Mesendoderm (in vitro differentiated cells): ENCODE results near the gene ARMC9. TPM values are rescaled to one million over a fixed set of nuclear protein-coding genes. Genes with fewer than 3 reads are reported as not detected.

ENCODE experiments used
- DNase-seq: peaks from one replicate; pipeline ENCODE4 v3.0.0; 2013
- H2AK5ac ChIP-seq: 2 replicates; pipeline ENCODE4 v1.6.1; 2013; ENCODE audit warnings: low read length, inconsistent platforms
- H2BK120ac ChIP-seq: 2 replicates; pipeline ENCODE4 v1.6.1; 2013; ENCODE audit warnings: low read depth, mild to moderate bottlenecking, low read length, moderate library complexity, mixed read lengths
- H2BK15ac ChIP-seq: replicated peaks from 2 replicates; pipeline ENCODE4 v1.6.1; 2013; ENCODE audit warnings: low read depth, mild to moderate bottlenecking, moderate library complexity
- H2BK5ac ChIP-seq: 2 replicates; pipeline ENCODE4 v1.6.1; 2013; ENCODE audit warnings: low read length, inconsistent platforms
- H3K18ac ChIP-seq: 2 replicates; pipeline ENCODE4 v1.6.1; 2013; ENCODE audit warnings: mild to moderate bottlenecking, low read length, mixed read lengths
- H3K23ac ChIP-seq: one replicate; pipeline ENCODE4 v1.6.1; 2013; ENCODE audit warnings: low read length
- H3K27ac ChIP-seq: 2 replicates; pipeline ENCODE4 v1.5.1; 2013; ENCODE audit warnings: low read depth, mild to moderate bottlenecking, inconsistent platforms, low read length, moderate library complexity
- H3K27me3 ChIP-seq: 2 replicates; pipeline ENCODE4 v1.6.1; 2013; ENCODE audit warnings: low read length, control low read depth, mild to moderate bottlenecking, inconsistent platforms; ENCODE audit not compliant: insufficient read depth, poor library complexity
- H3K36me3 ChIP-seq: 2 replicates; pipeline ENCODE4 v1.6.1; 2013; ENCODE audit warnings: low read length, inconsistent platforms; ENCODE audit not compliant: control insufficient read depth, insufficient read depth
- H3K4ac ChIP-seq: one replicate; pipeline ENCODE4 v1.6.1; 2013; ENCODE audit warnings: low read depth, mild to moderate bottlenecking, low read length, moderate library complexity
- H3K4me1 ChIP-seq: 2 replicates; pipeline ENCODE4 v1.6.1; 2013; ENCODE audit warnings: low read depth, low read length, inconsistent platforms; ENCODE audit not compliant: control insufficient read depth
- H3K4me2 ChIP-seq: 2 replicates; pipeline ENCODE4 v1.6.1; 2013; ENCODE audit warnings: low read length
- H3K4me3 ChIP-seq: 2 replicates; pipeline ENCODE4 v1.5.1; 2013; ENCODE audit warnings: mild to moderate bottlenecking, low read length
- H3K56ac ChIP-seq: one replicate; pipeline ENCODE4 v1.6.1; 2013; ENCODE audit warnings: low read length
- H3K79me1 ChIP-seq: 2 replicates; pipeline ENCODE4 v1.6.1; 2013; ENCODE audit warnings: low read length, inconsistent platforms
- H3K79me2 ChIP-seq: 2 replicates; pipeline ENCODE4 v1.6.1; 2013; ENCODE audit warnings: mild to moderate bottlenecking, low read length; ENCODE audit not compliant: control insufficient read depth, insufficient read depth
- H3K9ac ChIP-seq: 2 replicates; pipeline ENCODE4 v1.6.1; 2013; ENCODE audit warnings: low read length, inconsistent platforms
- H4K5ac ChIP-seq: one replicate; pipeline ENCODE4 v1.6.1; 2013; ENCODE audit warnings: low read length
- H4K8ac ChIP-seq: one replicate; pipeline ENCODE4 v1.6.1; 2013; ENCODE audit warnings: low read depth, mild to moderate bottlenecking, control low read depth, low read length, moderate library complexity
- WGBS: extraction: QIAGEN DNeasy Blood & Tissue Kit; methylation state at CpG from one replicate; pipeline ENCODE4 v1.1.7; 2013; ENCODE audit warnings: low lambda C conversion rate, missing lambda C conversion rate; ENCODE audit not compliant: insufficient coverage; ENCODE audit errors: extremely low coverage; 5-methylcytosine and 5-hydroxymethylcytosine counted together
- polyA plus RNA-seq, 2 experiments: library from polyadenylated mRNA; stranded (reverse); fragments of 200-250 nt; gene quantifications; one replicate each; pipeline ENCODE4 v1.2.3, GENCODE V29; 2013

Gene ARMC9
- 19.5 TPM for polyA plus RNA-seq (2013, experiment 1 of 2)
- 20.4 TPM for polyA plus RNA-seq (2013, experiment 2 of 2)

DNA sequence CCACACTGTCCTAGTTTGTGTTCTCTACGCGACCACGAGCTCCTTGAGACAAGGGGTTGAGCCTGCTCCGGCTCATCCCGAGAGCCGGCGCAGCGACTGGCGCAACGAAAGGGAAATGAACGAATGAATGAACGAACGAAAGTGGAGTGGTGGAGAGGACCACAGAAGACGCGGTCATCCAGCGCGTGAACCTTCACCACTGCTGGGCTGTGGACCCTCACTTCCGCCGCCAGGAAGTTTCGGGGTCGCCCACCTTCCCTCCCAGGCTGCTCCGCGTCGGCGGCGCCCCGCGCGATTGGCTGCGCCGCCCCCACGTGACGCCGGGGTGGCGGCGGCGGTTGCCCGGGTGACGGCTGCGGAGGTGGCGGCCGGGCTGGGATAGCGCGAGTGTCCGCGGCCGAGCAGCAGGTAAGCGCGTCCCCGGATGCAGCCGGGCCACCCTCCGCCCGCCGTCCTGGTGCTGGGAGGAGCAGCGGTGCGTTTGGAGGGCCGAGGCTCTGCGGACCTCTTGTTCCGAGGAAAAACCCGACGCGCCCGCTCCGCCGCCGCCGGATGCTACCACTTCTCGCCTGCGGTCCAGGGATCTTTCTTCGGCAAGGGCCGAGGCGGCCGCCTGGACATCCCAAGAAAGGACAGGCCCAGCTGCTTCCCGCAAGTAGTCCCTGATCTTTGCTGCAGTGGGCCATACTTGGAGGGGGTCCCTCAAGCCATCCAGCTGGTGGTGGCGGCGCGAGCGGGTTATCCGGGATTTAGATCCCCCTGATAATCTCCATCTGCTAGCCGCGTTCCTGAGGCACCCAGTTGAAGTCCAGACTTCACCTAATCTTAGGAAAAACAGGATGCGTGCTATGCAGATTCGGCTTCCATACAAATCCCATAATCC is at the start of gene ARMC9:
ARMC9 (plus strand) TSS at position 341 of the 883 bp plus-strand sequence. CDS start 7,608 bp downstream, outside the sequence.
- no CpG with 5 or more reads among the region's 83 CpGs for WGBS
- H4K8ac ChIP-seq = no peak within 1 kb of the TSS
- DNase-seq = peak; percentile 89

GRCh38 chr2:231152800-231153557 is 45.5 kb upstream of the ARMC9 start:
- H3K27me3 ChIP-seq = no peaks in the 10 kb centered on the region
- no peak for DNase-seq
- no peak overlapping the region for H3K27ac ChIP-seq
- no peak overlapping the region for H3K4me2 ChIP-seq
- H3K4ac ChIP-seq = no peak overlapping the region
- no peaks in the 10 kb centered on the region for H3K79me2 ChIP-seq
- no peaks in the 10 kb centered on the region for H3K79me1 ChIP-seq
- no peak overlapping the region for H4K8ac ChIP-seq
- no peak overlapping the region for H3K4me3 ChIP-seq
- no peak overlapping the region for H3K18ac ChIP-seq
- H2AK5ac ChIP-seq = no peak overlapping the region
- H3K4me1 ChIP-seq = no peaks in the 10 kb centered on the region
- no peak overlapping the region for H4K5ac ChIP-seq
- no peak overlapping the region for H2BK120ac ChIP-seq
- no CpG with 5 or more reads among the region's 8 CpGs for WGBS
- H3K23ac ChIP-seq = no peak overlapping the region
- H2BK5ac ChIP-seq = no peak overlapping the region
- no peak overlapping the region for H3K56ac ChIP-seq
- H3K9ac ChIP-seq = no peak overlapping the region
- H2BK15ac ChIP-seq = no peak overlapping the region
- H3K36me3 ChIP-seq = peaks cover 2% of the 10 kb centered on the region

More for the DNA sequence above, at the start of gene ARMC9:
- Histone ChIP-seq H2BK15ac (no peak within 1 kb of the TSS), H3K4me2 (peak within 1 kb of the TSS; percentile 89), H3K56ac (peak within 1 kb of the TSS; percentile 99), H3K4me1 (peaks cover 6% of the 10 kb centered on the region), H3K9ac (peak within 1 kb of the TSS; percentile 96), H3K27ac (peak within 1 kb of the TSS; percentile 4), H3K79me1 (peaks cover 6% of the 10 kb centered on the region), H2BK120ac (no peak within 1 kb of the TSS), H4K5ac (peak within 1 kb of the TSS; percentile 24), H3K79me2 (peaks cover 3% of the 10 kb centered on the region), H3K23ac (no peak within 1 kb of the TSS), H3K18ac (no peak within 1 kb of the TSS), H2AK5ac (peak within 1 kb of the TSS; percentile 32), H3K36me3 (peaks cover 2% of the 10 kb centered on the region), H3K27me3 (no peaks in the 10 kb centered on the region), H3K4me3 (peak within 1 kb of the TSS; percentile 89), H3K4ac (no peak within 1 kb of the TSS), H2BK5ac (peak within 1 kb of the TSS; percentile 82)

GRCh38 chr2:231159306-231159705 is 39.1 kb upstream of the ARMC9 start:
- H3K4ac ChIP-seq = no peak overlapping the region
- H3K27me3 ChIP-seq = no peaks in the 10 kb centered on the region
- no peak overlapping the region for H2BK15ac ChIP-seq
- H3K9ac ChIP-seq = no peak overlapping the region
- H2BK120ac ChIP-seq = no peak overlapping the region
- H3K18ac ChIP-seq = no peak overlapping the region
- H3K4me3 ChIP-seq = no peak overlapping the region
- no peak overlapping the region for H2BK5ac ChIP-seq
- no peak overlapping the region for H3K23ac ChIP-seq
- peaks cover 2% of the 10 kb centered on the region for H3K36me3 ChIP-seq
- H4K8ac ChIP-seq = no peak overlapping the region
- H3K79me2 ChIP-seq = no peaks in the 10 kb centered on the region
- no peak overlapping the region for H4K5ac ChIP-seq
- H3K79me1 ChIP-seq = no peaks in the 10 kb centered on the region
- H3K4me1 ChIP-seq = no peaks in the 10 kb centered on the region
- H2AK5ac ChIP-seq = no peak overlapping the region
- no peak for DNase-seq
- H3K56ac ChIP-seq = no peak overlapping the region
- no peak overlapping the region for H3K4me2 ChIP-seq
- H3K27ac ChIP-seq = no peak overlapping the region

- Histone ChIP-seq H4K8ac (no peak overlapping the region), H3K4me2 (no peak overlapping the region), H3K36me3 (no peaks in the 10 kb centered on the region), H3K9ac (no peak overlapping the region), H3K79me1 (no peaks in the 10 kb centered on the region), H3K4ac (no peak overlapping the region), H3K56ac (no peak overlapping the region), H3K4me1 (no peaks in the 10 kb centered on the region), H3K18ac (no peak overlapping the region), H3K27ac (no peak overlapping the region), H3K27me3 (no peaks in the 10 kb centered on the region), H3K23ac (no peak overlapping the region), H3K4me3 (no peak overlapping the region), H2BK5ac (no peak overlapping the region), H3K79me2 (no peaks in the 10 kb centered on the region), H4K5ac (no peak overlapping the region), H2AK5ac (no peak overlapping the region), H2BK15ac (no peak overlapping the region), H2BK120ac (no peak overlapping the region)
- no peak for DNase-seq
- no CpG with 5 or more reads among the region's 5 CpGs for WGBS
These were observed 37.7 kb upstream of the ARMC9 start for GRCh38 chr2:231160701-231161100.

GRCh38 chr2:231161252-231161839 is 37.1 kb upstream of the ARMC9 start:
- Histone ChIP-seq H4K5ac (no peak overlapping the region), H3K36me3 (no peaks in the 10 kb centered on the region), H3K79me1 (no peaks in the 10 kb centered on the region), H3K18ac (no peak overlapping the region), H2AK5ac (no peak overlapping the region), H3K4me1 (no peaks in the 10 kb centered on the region), H3K79me2 (no peaks in the 10 kb centered on the region), H3K4ac (no peak overlapping the region), H2BK5ac (no peak overlapping the region), H3K23ac (no peak overlapping the region), H4K8ac (no peak overlapping the region), H3K56ac (no peak overlapping the region), H2BK120ac (no peak overlapping the region), H3K4me3 (no peak overlapping the region), H3K27ac (no peak overlapping the region), H3K27me3 (no peaks in the 10 kb centered on the region), H3K9ac (no peak overlapping the region), H3K4me2 (no peak overlapping the region), H2BK15ac (no peak overlapping the region)
- no peak for DNase-seq
- WGBS = no CpG with 5 or more reads among the region's 7 CpGs
